Glomerular visceral epithelial cell (primary cell): Measurements from ENCODE around the gene NPSR1.
"Not testable (repeated sequence)": the region's sequence is repeated elsewhere in the genome, so short reads cannot be mapped to it uniquely, and the experiment has no call there.

Experiments used
- DNase-seq: peaks from one replicate; pipeline ENCODE4 v3.0.0-alpha.2; 2016; ENCODE audit errors: extremely low spot score

NPSR1 gene

GRCh38 chr7:34868602-34869001, 210.6 kb downstream of the NPSR1 start:
- DNase-seq: not testable (repeated sequence)

GRCh38 chr7:34869057-34869456, 211.0 kb downstream of the NPSR1 start:
- no peak for DNase-seq

DNA sequence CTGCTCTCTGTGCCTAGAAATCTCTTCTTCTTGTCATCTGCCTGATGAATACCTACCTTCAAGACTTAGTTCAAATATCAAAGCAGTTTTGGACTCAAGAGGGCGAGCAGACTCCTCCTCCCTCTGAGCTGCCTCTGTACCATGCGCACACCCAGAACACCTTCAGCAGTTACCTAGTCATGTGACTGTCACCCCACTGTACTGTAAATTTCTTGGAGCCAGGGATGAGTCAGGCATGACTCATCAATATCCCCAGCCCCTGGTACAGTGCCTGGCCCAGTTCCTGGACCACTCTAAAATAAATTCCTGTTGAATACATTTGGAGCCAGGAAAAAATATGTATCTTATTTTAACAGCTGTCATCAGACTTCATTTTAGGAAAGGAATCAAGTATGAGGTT, 212.0 kb downstream of the NPSR1 start:
- not testable (repeated sequence) for DNase-seq

DNA sequence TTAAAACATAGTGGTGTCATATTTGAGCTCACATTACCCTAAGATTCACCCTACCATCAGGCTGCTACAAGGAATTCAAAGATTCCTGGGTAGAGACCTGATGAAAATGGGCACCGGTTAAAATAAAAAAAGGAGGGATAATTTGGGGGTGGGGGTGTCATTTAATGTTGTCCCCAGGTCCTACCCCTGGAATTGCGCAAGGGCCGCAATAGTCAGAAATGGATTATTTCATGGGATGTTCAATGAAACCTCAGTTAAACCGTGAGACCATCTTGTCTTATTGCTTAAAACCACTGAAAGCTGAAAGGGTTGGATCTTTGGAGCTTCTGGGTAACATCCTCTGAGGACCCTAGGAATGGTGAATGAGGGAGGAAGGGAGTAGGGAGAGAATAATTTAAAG, 216.3 kb downstream of the NPSR1 start:
- DNase-seq: not testable (repeated sequence)

GRCh38 chr7:34875481-34875880, 217.5 kb downstream of the NPSR1 start:
- no peak for DNase-seq

- DNase-seq: not testable (repeated sequence)
Observed at GRCh38 chr7:34878944-34879735, 221.1 kb downstream of the NPSR1 start.

GRCh38 chr7:34879871-34880270, 221.9 kb downstream of the NPSR1 start:
- DNase-seq: no peak

- not testable (repeated sequence) for DNase-seq
Observed at GRCh38 chr7:34883855-34884254, 225.8 kb downstream of the NPSR1 start.

- DNase-seq: no peak
Observed at GRCh38 chr7:34886856-34887255, 228.8 kb downstream of the NPSR1 start.

DNA sequence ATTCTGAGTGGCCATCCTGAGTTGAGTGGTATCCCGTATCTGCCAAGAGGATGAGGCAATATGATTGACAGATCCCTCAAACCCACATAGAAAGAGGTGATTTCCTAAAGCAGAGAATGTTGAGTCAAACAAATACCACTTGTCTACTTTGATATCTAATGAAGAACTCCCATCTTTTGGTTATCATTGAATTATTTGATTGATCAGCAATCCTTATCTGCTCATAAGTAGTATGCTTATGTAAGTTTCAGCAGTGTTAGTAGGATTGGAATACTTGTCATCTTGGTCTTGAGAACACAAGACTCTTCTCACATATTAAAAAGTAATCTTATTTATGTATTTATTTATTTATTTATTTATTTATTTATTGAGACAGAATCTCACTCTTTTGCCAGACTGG, 231.9 kb downstream of the NPSR1 start:
- no peak for DNase-seq

DNA sequence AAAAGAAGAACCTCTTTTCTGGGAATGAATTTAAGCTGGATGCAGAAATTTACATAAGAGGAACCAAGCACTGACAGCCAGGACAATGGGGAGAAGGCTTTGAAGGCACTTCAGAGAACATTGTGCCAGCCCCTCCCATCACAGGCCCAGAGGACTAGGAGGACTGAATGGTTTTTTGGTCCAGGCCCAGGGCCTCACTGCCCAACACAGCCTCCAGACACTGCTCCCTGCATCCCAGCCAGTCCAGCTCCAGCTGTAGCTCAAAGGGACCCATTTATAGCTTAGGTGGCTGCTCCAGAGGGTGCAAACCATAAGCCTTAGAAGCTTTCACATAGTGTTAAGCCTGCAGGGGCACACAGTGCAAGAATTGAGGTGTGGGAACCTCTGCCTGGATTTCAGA, 237.2 kb downstream of the NPSR1 start:
- DNase-seq: no peak
